Right ventricle myocardium inferior (tissue), 1 donor: ENCODE measurements around the gene ANAPC4. TPM values are rescaled to one million over a fixed set of nuclear protein-coding genes. Genes with fewer than 3 reads are reported as not detected.

Source experiments
- ATAC-seq: fragments of 200-7000 bp; cut with Tn5 transposase; one replicate; pipeline ENCODE4 v1.9.1; 2020; ENCODE audit warnings: mild to moderate bottlenecking, moderate library complexity
- DNase-seq: peaks from one replicate; pipeline ENCODE4 v3.0.0; 2021; ENCODE audit errors: missing footprints
- intact Hi-C: fragments of 100-400 bp; cut with DNase I; formaldehyde crosslinking; loops from one replicate; pipeline ENCODE4 v1.11.0; 2022
- total RNA-seq: library from RNA; stranded (reverse); fragmentation: NEBNext Ultra II Directional; extraction: Animal tissue kit (Norgen Biotek cat#: 25700); gene quantifications from one replicate; pipeline ENCODE4 v1.2.1, GENCODE V29; 2021
- donor health status: DM: no; HTN: yes; CAD: no; lungs with severe emphysema.

The ANAPC4 gene
- total RNA-seq, 1 donor from 2014 or later: 13.5 TPM

GRCh38 chr4:25424539-25425228 lies 47.6 kb downstream of the ANAPC4 start:
- ATAC-seq (peak; percentile 82), DNase-seq (no peak)
- intact Hi-C loops: no loop called here

DNA sequence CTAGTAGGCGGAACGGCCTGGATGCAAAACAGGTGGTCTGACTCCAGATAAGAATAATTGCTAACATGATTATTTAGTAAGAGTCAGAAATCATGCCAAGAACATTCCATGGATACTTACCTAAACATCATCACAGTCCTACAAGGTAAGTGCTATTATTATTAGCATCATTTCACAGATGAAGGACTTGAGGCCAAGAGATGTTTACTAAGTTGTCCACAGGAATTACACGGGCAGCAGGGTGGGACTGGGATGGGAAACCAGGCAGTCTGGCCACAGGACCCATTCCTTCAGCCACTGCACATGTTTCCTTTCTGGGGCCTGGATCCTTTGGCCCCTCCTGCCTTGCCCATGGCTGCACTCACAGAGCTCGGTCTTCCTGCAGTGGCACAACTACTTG lies 48.3 kb downstream of the ANAPC4 start:
- DNase-seq (no peak), ATAC-seq (peak; percentile 45)
- intact Hi-C loops: no loop called here

DNA sequence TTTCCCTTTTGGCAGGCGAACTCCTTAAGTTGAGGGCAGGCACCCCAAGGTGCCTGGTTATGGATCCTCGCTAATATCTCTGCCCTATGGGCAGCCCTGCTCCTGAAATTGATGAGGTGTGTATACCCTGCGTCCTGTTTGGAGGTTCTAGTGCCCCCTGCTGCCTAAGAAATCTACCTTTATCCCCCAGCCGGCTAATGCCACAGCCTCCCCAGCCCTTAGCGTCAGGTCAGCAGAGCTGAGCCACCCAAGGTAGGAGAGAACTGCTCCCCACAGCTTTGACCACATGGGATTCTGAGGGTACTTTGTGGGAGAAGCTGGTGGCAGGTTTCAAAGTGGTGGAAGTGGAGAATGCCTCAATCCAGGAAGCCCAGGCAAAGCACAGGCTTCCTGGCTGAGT lies 50.8 kb downstream of the ANAPC4 start:
- ATAC-seq: no peak

GRCh38 chr4:25430630-25431029 lies 53.6 kb downstream of the ANAPC4 start:
- intact Hi-C loops: no loop called here
- DNase-seq (no peak), ATAC-seq (no peak)

More for the DNA sequence above, 50.8 kb downstream of the ANAPC4 start:
- intact Hi-C loops: no loop called here
- DNase-seq: no peak

DNA sequence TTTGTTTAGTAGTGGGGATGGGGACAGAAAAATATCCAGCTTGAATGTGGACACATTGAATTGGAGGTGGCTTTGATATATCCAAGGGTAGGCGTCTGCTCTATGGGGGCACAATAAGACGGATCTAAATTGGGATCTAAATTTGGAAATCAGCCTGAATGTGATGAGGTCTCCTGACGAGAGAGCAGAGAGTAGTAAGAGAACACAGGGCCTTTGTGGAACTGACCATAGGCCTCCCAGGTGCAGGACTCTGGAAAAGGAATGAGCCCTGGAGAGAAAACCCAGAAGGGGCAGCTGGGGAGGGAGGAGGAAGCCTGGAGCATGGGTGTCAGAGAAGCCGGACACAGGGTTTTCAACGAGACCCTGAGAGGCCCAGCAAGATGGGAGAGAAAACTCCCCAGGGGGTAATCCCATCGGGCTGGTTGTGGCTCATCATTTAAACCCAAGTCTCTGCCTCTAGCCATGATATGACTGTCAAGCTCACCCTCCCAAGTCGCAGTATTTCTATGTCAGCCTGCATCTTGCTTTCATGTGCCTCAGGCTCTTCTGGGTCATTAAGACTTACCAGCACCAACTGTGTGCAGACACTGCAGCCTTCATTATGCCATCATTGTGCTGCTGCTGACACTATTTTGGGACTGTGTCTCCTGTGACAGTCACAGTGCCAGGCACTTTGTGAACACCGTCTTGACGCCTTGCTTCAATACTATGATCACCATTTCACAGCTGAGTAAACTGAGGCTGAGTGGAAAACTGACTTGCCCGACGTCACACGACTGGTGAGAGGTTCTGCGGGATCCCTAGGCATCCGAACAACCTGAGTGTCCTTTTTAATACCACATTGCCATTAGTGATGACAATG lies 57.1 kb downstream of the ANAPC4 start:
- ATAC-seq: no peak
- DNase-seq: no peak
- intact Hi-C loops: no loop called here

- intact Hi-C loops: no loop called here
- ATAC-seq: no peak
- DNase-seq: no peak
Observed at GRCh38 chr4:25437926-25438325, 60.9 kb downstream of the ANAPC4 start.

- DNase-seq (no peak), ATAC-seq (peak; percentile 72)
Observed at GRCh38 chr4:25439918-25440477, 62.9 kb downstream of the ANAPC4 start.

DNA sequence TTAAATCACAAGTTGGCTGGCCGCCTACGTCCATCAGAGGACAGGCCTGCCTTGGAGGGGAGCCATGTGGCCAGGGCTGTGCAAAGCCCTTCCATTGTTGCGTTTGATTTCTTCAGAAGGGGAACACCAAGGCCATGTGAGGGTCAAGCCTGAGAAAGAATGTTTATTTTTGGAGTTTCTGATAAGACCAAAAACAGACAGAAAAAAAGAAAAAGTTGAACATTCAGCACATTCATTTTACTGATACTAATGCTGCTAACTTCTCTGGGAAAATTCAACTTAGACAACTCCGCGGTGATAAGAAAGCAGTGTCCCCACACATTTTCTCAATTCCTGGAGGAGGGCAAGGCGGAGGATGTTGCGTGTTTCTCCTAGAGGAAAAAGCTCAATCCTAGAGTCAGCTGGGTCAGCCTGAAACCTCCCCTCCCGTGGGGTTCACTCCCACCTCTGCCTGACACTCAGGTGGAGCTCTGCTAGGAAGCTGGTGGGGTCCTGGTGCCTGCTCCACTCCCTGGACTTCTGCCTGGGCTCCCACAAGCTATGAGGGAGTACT lies 63.5 kb downstream of the ANAPC4 start:
- intact Hi-C loops: loop anchor here (1.0 kb wide), 1 partner anchor 328 kb away; no protein-coding TSS in a partner anchor
- peak; percentile 67 for ATAC-seq

More at GRCh38 chr4:25439918-25440477, 62.9 kb downstream of the ANAPC4 start:
- intact Hi-C loops: loop anchor here (1.0 kb wide), 1 partner anchor 328 kb away; no protein-coding TSS in a partner anchor

DNA sequence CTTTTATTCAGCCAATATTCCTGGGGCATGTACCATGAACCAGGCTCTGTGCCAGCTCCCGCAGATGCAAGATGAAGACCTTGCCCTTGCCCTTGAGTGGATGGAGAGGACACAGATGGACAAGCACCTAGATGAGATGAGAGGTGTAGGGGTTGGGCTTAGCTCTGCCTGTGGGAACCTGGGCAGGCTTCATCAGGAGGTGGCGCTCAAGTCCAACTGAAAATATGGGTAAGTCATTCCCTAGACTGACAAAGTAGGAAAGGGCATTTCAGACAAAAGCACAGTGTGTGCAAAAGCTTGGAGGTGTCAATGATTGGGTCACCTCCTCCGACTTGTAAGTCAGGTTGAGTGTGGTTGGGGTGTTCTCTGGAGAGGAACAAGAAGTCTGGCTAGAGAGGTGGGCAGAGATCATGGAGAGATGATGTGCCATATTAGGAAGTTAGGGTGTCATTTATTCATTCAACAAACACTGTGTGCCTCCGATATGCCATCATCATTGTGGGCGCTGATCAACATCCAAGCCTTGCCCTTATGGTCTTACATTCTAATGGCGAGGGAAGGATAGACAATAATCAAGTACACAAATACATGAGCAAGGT lies 64.6 kb downstream of the ANAPC4 start:
- intact Hi-C loops: no loop called here
- ATAC-seq (peak; percentile 73), DNase-seq (no peak)

More for the DNA sequence above, 63.5 kb downstream of the ANAPC4 start:
- DNase-seq: no peak

- intact Hi-C loops: no loop called here
- ATAC-seq (no peak), DNase-seq (no peak)
Observed at GRCh38 chr4:25442863-25443307, 65.8 kb downstream of the ANAPC4 start.

DNA sequence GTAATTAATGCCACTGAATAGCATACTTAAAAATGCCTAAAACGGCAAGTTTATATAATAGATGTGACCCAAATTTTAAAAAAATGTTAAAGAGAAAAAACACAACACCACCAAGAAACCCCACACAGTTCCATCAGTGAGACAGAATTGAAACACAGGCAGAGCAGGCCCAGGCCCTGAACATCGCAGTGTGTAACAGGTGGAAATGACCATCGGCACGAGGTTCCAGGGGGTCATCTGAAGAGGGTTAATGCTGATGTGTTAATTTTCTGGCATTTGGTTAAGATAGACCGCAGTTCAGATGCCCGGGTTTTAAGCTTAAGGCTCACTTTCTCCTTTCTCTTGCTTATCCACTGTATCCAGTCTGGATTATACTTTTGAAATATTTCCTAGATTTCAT lies 66.8 kb downstream of the ANAPC4 start:
- DNase-seq (no peak), ATAC-seq (no peak)
- intact Hi-C loops: no loop called here

GRCh38 chr4:25446611-25447010 lies 69.5 kb downstream of the ANAPC4 start:
- ATAC-seq: no peak
- no peak for DNase-seq
- intact Hi-C loops: no loop called here

- no peak for DNase-seq
- intact Hi-C loops: no loop called here
- ATAC-seq: no peak
Observed at GRCh38 chr4:25448379-25449109, 71.5 kb downstream of the ANAPC4 start.

GRCh38 chr4:25449270-25449669 lies 72.2 kb downstream of the ANAPC4 start:
- intact Hi-C loops: no loop called here
- no peak for DNase-seq
- no peak for ATAC-seq

DNA sequence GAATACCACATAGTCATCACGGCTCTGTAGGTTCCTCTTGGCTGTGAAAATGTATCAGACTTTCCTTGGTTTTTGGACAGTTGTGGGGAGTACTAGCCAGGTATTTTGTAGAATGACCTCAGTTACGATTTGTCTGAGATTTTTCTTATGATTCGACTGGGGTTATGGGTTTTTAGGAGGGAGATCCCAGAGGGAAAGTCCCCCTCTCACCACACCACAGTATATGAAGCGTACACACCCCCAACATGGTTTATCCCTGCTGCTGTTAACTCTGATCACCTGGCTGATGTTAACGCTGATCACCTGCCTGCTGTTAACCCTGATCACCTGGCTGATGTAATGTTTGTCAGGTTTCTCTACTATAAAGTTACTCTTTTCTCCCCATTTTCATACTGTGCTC lies 72.6 kb downstream of the ANAPC4 start:
- no peak for ATAC-seq
- intact Hi-C loops: no loop called here
- no peak for DNase-seq

DNA sequence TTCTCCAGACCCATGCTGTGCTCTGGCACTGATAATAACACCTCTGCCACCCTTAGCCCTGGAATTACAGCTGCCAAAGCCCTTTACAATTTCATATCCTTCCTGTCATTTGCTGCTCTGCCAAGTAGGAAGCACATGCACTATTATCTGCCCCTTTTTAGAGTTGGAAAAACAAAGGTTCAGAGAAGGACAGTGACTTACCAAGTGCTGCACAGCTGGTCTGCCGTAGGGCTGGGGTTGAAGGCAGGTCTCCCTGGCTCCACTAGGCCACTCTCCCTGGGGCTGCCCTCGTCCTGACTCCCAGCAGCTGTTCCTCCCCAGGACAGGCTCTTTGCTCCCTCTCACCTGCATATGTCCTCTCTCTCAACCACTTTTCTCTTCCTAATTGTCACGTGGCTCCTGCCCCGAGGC lies 73.4 kb downstream of the ANAPC4 start:
- intact Hi-C loops: no loop called here
- ATAC-seq (no peak), DNase-seq (no peak)

GRCh38 chr4:25451676-25452075 lies 74.6 kb downstream of the ANAPC4 start:
- intact Hi-C loops: no loop called here
- DNase-seq (no peak), ATAC-seq (no peak)

DNA sequence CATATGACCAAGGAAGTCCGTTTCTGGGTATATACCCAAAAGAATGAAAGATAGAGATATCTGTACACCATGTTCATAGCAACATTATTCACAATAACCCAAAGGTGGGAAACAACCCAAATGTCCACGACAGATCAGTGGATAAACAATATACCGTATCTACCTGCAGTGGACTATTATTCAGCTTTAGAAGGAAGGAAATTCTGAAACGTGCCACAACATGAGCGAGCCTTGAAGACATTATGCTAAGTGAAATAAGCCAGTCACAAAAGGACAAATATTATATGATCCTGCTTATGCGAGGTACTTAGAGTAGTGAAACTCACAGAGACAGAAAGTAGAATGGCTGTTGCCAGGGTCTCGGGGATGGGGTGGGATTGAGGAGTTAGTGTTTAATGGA lies 75.0 kb downstream of the ANAPC4 start:
- ATAC-seq (no peak), DNase-seq (no peak)
- intact Hi-C loops: no loop called here
